Measurements from ENCODE around the gene UBE2S.

UBE2S gene

DNA sequence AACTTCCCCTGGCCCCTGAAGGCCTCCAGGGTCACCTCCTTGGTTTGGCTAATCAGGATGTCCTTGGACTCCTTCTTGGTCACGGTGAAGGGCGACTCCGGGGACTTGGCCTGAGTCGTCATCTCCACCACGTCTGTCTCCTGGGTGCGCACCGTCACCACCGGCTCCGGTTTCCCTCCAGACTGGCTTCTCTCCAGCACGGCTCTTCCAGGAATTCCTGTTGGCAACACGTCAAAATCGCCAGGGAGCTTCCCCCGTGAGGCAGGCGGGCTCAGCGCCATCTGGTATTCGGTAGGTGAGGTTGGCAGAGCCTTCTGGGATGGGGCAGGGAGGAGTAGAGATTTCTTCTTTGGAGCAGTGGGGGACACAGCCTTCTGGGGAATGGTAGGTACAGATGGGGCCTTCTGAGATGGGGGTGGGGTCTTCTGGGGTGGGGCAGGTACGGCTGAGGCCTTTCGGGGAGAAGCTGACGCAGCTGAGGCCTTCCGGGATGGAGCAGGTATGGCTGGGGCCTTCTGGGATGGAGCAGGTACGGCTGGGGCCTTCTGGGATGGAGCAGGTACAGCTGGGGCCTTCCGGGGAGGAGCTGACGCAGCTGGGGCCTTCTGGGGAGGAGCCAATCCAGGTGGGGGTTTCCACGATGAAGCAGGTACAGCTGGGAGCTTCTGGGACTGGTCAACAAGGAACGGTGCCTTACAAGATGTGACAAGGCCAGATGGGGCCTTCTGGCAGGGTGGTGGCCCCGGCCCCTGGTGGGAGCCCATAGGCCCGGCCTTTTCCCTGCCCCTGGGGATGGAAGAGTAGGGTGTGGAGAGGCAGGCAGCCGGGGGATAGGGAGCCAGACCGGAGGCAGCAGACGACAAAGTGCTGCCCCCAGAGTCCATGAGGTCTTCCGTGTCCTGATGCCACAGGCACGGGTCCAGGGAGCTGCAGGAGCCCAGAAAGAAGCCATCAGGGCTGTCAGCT lies 48.4 kb downstream of the UBE2S start:
- TF ChIP-seq ZNF274 (IDR thresholded peaks at IDR 0.05; ENCODE audit: low read depth, low read length), result no peak

DNA sequence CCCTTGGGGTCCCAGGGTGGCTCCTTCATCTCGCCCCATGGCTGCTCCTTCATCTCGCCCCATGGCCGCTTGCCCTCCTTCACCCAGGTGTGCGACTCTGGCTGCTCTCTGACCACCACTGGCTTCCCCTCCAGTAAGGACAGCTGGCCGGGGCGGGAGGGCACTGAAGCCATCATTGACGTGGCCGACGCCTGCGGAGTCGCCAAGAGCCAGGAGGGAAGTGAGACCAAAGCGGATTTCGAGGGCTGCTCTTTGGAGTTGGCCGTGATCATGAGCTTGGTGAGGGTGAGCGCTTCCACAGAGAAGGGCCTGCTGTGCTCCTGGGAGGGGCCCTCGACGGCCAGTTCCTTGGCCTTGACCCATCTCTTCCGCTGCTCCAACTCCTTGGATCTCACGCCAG lies 49.1 kb downstream of the UBE2S start:
- no peak for TF ChIP-seq ZNF274 (IDR thresholded peaks at IDR 0.05; ENCODE audit: low read depth, low read length)
- no peak overlapping the region for H3K4me3 ChIP-seq (ENCODE audit: low read length)

More for the DNA sequence above, 48.4 kb downstream of the UBE2S start:
- no peak overlapping the region for H3K4me3 ChIP-seq (ENCODE audit: low read length)

DNA sequence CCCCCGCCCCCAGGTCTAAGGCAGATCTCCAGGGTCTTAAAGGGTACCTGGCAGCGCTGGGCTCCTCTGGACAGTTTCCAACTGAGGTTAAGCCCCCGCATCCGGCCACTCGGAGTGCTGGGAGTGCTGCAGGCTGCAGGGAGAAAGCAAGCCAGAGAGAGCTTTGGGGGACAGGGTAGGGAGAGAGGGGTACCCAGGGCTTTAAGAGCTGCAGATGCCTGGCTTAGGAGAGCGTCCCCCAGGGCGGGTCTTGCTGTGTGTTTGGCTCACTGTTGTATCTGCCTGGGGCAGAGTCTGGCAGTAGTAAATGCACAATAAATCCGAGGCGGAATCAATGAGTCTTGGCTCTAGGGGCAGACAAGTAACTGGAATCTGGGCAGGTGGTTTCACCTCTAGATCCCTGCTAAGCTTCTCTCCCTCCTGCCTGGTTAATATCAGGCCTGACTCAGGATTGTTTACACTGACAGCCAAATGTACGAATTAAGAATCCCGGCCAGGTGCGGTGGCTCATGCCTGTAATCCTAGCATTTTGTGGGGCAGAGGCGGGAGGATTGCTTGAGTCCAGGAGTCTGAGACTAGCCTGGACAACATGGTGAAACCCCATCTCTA lies 52.3 kb downstream of the UBE2S start:
- H3K4me3 ChIP-seq (ENCODE audit: low read length), result no peak overlapping the region
- TF ChIP-seq ZNF274 (IDR thresholded peaks at IDR 0.05; ENCODE audit: low read depth, low read length), result no peak

GRCh38 chr19:55354698-55355212 lies 52.8 kb downstream of the UBE2S start, which contains the start of gene COX6B2:
Gene COX6B2, minus strand, starts transcription at chr19:55354719. Its CDS starts 198 bp downstream, at chr19:55354521.
- no peak for TF ChIP-seq ZNF274 (IDR thresholded peaks at IDR 0.05; ENCODE audit: low read depth, low read length)
- peak within 1 kb of the TSS; percentile 1; the same call in 1 of the 2 replicates for H3K4me3 ChIP-seq (ENCODE audit: low read length)

DNA sequence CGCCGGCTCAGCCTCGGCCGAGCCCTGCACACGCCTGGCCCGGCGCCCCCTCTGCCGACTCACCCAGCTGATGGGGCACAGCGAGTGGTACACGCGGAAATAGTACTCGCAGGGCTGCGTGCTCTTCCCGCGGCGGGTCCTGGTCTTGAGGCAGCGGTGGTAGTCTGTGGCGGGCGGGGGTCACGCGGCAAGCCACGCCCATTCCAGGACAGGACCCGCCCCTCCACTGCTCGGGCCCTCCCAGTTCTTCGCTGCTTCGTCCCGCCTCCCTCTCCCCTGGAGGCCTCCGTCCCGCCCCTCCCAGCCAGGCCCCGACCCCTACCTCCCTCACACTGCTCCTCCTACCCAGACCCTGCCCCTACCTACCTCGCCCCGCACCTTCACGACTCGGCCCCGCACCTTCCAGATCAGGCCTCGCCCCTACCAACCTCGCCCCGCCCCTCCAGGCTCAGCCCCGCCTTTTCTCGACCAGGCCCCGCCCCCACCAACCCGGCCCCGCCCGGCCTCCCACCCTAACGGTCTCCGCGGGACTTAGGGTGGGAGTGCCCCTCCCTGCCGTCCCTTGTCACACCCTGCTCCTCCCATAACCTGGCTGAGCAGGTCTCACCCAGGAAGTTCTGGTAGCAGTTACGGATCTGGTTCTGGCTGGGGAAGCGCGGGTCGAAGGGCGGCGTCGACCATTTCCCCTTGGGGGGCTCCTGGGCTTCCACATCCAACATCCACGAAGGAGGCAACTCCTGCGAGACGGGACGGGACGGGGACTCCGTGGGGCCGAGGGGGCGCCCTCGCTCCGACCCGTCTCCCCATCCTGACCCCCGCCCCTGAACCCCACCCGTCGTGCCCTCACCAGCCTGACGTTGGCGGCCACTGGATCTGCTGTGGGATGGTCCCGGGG lies 53.5 kb downstream of the UBE2S start:
- peak overlapping the region; percentile 1; the same call in 1 of the 2 replicates for H3K4me3 ChIP-seq (ENCODE audit: low read length)
- TF ChIP-seq ZNF274 (IDR thresholded peaks at IDR 0.05; ENCODE audit: low read depth, low read length), result no peak

DNA sequence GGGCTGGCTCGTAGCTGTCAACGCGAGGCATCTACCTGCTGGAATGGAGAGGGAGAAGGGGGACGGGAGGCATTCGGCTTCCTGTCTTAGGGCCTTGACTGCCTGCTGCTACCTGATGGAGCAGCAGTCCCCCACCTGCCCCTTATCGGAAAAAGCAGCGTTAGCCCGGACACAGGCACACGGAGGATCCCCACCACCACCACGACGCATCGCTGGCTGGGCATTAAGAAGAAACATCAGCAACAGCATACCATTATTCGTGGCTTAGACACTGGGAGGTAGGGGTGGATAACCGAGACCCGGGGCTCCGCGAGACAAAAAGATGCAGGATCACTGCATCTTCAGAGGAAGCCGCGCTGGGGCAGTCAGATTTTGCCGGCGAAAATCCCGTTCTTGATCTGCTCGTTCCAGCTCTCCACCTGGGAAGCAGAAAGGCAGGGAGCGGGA lies 54.2 kb downstream of the UBE2S start:
- TF ChIP-seq ZNF274 (IDR thresholded peaks at IDR 0.05; ENCODE audit: low read depth, low read length), result no peak
- H3K4me3 ChIP-seq (ENCODE audit: low read length), result peak overlapping the region; percentile 1; the same call in 1 of the 2 replicates

DNA sequence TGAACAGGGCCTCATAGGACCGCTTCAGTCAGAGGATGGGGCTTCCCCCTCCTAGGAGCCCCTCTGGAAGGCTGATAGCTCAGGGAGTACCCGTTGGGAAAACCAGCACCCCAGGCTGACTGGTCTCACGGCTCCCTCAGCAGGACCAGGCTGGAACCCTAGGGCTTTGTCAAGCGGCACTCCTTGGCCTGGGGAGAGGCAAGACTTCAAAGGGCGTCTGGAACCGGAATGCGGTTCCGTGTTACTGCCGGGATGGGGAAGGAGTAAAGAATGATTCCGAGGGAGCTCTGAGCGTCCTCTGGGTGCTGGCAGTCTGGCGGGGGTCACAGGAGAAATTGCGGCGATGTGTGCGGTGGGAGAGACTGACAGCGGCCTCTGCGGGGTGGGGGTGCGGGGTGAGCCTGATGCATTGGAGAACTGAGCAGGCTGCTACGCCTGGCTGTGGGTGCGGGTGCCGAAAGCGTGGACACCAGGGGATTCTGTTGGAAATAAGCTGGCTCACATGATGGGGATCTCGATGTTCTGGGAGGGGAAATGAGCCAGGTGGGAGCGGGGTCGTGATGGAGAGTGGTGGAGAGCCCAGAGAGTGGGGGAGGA lies 54.9 kb downstream of the UBE2S start:
- no peak overlapping the region for H3K4me3 ChIP-seq (ENCODE audit: low read length)
- TF ChIP-seq ZNF274 (IDR thresholded peaks at IDR 0.05; ENCODE audit: low read depth, low read length), result no peak

GRCh38 chr19:55352040-55352439 lies 55.5 kb downstream of the UBE2S start:
- H3K4me3 ChIP-seq (ENCODE audit: low read length), result no peak overlapping the region
- no peak for TF ChIP-seq ZNF274 (IDR thresholded peaks at IDR 0.05; ENCODE audit: low read depth, low read length)

DNA sequence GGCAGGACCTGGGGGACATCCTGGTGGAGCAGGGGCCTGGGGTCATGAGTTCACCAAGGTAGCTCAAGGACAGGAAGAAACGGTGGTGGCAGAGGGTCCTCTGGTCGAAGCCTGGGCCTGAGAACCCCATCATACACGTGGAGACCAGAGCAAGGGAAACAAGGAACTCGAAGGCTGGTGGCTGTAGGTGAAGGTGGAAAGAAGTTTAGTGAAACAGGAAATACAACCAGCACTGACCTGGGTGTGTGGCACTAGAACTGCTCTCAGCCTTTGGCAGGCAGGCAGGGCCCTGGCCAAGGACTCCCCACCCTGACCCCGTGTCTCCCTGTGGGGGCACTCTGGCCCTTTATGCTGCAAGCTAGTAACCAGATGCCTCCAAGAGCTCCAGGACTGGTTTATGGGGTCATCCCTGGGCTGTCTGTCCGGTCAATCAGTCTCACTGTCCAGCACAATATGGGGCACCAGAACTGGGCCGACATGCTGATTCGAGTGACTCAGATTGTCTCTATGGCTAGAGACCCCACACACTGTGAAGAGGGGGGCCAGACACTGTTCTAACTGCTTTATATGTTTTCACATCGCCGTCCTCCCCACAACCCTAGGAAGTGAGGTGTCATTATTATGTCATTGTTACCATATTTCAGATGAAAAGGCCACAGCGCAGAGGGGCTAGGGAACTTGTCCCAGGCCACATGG lies 56.8 kb downstream of the UBE2S start:
- no peak for TF ChIP-seq ZNF274 (IDR thresholded peaks at IDR 0.05; ENCODE audit: low read depth, low read length)
- H3K4me3 ChIP-seq (ENCODE audit: low read length), result no peak overlapping the region

Data from GM08714 (cell line).